PC-3 (cell line): ENCODE measurements around the gene APOBR.
"Not testable (repeated sequence)": the region's sequence is repeated elsewhere in the genome, so short reads cannot be mapped to it uniquely, and the experiment has no call there.

Source experiments
- CTCF ChIP-seq: fragments of 300-600 bp; sonication (generic); conservative IDR thresholded peaks from 2 replicates; pipeline ENCODE4 v1.5.1; 2017; ENCODE audit warnings: antibody characterized with exemption, low read depth, mild to moderate bottlenecking, low read length
- EZH2 ChIP-seq: fragments of 300-600 bp; sonication (generic); IDR thresholded peaks from one replicate; pipeline ENCODE4 v1.6.1; 2017; ENCODE audit warnings: antibody characterized with exemption, mild to moderate bottlenecking, low read length; ENCODE audit not compliant: unreplicated experiment

GRCh38 chr16:28446388-28446787 is 48.1 kb upstream of the APOBR start:
- TF ChIP-seq EZH2, CTCF: not testable (repeated sequence)
